ENCODE data around the gene TAF13.
"Not testable (repeated sequence)": the region's sequence is repeated elsewhere in the genome, so short reads cannot be mapped to it uniquely, and the experiment has no call there.

Gene TAF13

GRCh38 chr1:109045595-109045994, 30.2 kb downstream of the TAF13 start:
- no peak for DNase-seq

DNA sequence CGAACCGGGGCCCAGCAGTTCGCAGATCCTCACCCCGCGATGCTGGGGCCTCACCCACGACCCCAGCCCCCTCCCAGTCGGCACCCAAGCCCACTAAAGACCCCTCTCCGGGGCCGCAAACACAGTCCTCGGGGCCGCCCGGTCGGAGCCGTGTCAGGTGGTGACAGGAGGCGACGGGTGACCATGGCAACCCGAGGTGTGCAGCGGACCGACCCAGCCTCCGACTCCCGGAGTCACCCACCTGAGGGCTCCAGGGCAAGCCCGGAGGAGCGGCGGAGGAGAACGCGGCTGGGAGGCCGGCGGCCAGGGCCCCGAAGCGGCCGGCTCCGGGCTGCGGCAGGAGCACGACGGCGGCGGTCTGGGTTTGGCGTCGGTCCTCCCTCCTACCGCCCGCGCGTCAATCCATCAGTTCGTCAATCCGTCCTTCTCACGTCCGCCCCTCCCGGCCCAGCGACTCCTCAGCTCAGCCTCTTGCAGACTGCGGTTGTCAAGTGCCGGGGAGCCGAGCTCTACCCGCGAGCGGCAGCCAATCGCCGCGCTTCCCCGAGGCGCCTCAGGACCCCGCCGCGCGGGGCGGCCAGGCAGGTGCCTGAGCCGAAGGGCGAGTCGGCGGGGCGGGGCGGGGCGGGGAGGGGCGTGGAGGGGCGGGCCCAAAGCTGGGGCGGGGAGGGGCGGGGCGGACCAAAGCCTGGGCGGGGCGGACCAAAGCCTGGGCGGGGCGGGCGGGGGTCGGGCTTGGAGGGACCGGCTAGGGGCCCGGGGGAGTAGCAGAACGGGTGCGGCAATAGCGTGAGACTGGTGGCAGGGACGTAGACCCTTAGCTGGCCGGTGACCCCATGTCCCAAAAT, 34.0 kb downstream of the TAF13 start, which contains the start of gene WDR47:
Gene WDR47 (minus strand): TSS at position 482 of the 848 bp plus-strand sequence. CDS start 18,590 bp downstream, outside the sequence.
- DNase-seq: peak; percentile 91

GRCh38 chr1:109040989-109041620, 34.7 kb downstream of the TAF13 start:
- DNase-seq: peak; percentile 27

DNA sequence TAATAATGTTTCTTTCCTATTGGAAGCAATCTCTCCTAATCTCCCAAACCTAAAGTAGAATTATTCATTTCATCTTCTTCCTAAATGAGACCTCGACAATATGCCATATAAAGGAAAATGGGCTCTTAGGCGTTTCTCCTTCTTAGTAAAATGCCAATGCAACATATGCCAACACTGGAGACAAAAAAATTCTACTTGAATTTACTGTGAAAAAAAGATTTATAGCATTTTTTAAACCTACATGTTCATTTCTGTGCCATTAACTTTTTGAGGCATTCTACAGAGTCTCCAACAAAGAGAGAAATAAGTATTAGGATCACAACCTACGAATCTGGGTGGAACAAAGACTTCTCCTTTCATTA, 35.2 kb downstream of the TAF13 start:
- no peak for DNase-seq

DNA sequence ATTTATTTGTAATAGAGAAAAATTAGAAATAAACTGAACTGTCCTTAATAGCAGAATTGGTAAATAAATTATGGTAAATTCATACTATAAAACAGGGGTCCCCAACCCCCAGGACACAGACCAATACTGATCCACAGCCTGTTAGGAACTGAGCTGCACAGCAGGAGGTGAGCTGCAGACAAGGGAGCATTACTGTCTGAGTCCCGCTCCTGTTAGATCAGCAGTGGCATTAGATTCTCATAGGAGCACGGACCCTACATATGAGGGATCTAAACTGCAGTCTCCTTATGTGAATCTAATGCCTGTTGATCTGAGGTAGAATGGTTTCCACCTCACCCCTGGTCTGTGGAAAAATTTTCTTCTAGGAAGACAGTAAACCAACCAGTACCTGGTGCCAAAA, 41.4 kb downstream of the TAF13 start:
- DNase-seq: no peak

DNA sequence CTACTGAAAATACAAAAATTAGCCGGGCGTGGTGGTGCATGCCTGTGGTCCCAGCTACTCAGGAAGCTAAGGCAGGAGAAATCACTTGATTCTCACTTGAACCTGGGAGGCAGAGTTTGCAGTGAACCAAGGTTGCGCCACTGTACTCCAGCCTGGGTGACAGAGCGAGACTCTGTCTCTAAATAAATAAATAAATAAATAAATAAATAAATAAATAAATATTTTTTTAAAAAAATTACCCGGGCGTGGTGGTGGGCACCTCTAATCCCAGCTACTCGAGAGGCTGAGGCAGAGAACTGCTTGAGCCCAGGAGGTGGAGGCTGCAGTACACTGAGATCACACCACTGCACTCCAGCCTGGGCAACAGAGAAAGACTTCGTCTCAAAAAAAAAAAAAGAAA, 46.3 kb downstream of the TAF13 start:
- DNase-seq: not testable (repeated sequence)

DNA sequence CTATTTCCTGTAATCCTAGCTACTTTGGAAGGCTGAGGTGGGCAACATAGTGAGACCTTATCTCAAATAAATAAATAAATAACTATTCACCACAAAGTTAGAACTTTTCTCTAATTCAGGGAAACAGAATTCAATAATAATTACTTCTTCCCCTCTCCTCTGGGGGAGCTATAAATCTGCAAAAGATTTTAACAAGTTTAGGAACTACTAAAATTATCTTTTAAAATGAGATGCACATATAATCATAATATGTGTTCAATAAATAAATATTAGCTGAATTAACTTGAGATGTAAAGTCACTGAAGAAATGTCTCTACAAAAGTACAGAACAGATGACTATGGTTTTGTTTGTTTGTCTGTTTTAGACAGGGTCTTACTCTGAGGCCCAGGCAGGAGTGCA, 48.0 kb downstream of the TAF13 start:
- no peak for DNase-seq

GRCh38 chr1:109025694-109026093, 50.1 kb downstream of the TAF13 start:
- no peak for DNase-seq

- DNase-seq: no peak
Measured at GRCh38 chr1:109024646-109025045, 51.2 kb downstream of the TAF13 start.

GRCh38 chr1:109020693-109021257, 55.0 kb downstream of the TAF13 start:
- no peak for DNase-seq

DNA sequence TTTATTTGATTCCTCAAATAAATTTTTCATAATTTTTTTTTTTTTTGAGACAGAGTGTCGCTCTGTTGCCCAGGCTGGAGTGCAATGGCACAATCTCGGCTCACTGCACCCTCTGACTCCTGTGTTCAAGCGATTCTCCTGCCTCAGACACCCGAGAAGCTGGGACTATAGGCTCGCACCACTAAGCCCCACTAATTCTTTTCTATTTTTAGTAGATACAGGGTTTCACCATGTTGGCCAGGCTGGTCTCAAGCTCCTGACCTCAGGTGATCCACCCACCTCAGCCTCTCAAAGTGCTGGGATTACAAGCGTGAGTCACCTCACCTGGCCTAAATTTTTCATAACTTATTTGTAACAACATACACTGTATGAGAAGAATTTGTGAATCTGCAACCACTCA, 58.1 kb downstream of the TAF13 start:
- DNase-seq: not testable (repeated sequence)

DNA sequence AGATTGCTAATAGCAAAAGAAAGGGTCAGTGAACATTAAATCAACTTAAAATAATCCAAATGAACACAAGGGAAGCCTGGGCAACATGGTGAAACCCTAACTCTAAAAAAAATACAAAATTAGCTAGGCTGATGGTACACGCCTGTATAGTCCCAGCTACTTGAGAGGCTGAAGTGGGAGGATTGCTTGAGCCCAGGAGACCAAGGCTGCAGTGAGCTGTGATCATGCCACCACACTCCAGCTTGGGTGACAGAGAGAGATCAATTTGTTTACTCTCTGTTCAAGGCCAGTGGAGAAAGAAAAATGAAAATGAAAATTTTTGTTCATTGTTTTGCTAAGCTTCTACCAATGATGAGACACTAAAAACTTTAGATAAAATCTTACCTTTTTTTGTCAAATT, 58.7 kb downstream of the TAF13 start:
- no peak for DNase-seq
